GM10847 (cell line): Measurements from ENCODE around the gene AP4M1.

Experiments
- POLR2A ChIP-seq: IDR thresholded peaks from 2 replicates; pipeline ENCODE4 v1.6.1; 2011; ENCODE audit not compliant: insufficient read length; ENCODE audit errors: extremely low read depth

Gene AP4M1

DNA sequence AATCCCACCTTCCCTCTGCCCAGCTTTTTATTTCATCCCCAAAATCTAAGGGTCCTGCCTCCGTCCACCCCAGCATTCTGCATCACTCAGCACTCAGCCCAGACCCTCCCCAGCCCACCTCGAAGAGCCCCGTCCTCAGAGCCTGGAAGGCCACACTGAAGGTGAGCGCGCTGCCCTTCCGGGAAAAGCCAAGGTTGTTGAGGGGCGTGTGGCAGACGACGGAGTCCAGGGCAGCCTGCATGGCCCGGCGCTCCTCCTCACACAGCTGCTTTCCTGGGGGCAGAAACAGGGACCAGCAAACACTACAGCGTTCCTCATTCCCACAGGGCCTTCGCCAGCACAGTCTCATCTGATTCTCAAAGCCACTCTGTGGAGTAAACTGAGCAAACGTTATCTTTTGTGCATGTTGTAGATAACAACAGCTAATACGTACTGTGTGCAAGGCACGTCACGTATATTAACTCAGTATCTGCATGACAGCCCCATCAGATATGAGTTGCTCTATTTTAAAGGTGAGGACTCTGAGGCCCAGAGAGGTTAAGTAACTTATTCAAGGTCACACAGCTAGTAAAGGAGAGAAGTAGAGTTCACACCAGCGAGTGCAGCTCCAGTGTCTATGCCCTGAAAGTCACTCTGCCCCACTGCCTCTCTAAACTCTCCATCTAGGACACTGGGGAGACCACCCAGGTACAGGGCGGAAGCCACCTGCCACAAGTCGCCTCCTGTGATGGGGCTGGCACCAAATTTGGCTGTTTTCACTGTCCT, 54.3 kb downstream of the AP4M1 start:
- TF ChIP-seq POLR2A, result no peak

DNA sequence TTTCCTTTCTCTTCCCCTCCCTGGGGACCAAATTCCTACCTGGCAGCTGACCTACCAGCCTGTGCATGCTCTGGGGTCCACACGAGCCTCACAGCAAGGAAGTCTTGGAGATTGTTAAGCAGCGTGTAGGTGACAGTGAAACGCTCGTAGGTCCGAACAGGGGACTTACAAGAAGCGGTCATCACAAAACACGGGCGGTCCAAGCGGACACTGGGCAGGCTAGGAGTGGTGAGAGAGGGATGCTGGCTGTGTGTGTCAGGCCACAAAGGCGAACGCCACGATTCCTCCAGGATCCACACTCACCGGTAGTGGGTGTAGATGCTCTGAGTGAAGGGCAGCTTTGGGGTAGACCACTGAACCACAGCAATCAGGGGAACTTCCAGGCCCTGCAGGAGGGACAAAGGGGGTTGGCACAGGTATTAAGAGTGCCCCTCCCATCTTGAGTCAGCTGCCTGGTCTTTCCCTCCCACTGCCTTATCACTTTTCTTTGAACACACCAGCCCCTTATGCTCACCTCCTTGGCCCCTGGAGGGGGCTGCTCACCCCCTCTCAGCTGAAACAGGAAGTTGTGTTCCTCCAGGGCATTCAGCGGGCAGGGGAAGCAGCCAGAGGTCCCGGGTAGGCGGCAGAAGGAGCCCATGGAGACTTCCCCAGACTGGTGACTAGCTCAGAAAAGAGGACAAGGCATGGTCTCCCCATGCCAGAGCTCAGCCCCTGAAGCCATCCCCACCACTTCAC, 55.1 kb downstream of the AP4M1 start:
- no peak for TF ChIP-seq POLR2A

DNA sequence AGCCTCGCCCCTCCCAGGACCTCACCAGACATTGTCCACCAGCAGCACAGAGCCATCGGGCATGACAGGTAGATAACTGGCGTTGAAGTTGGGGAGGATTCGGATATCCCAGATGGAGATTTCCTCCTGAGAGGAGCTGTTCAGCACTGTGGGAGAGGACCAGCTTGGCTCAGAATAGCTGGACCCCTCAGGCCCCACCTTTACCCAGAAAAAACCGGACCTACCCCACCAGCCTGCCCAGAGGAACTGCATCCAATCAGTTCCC, 55.6 kb downstream of the AP4M1 start:
- TF ChIP-seq POLR2A, result no peak

DNA sequence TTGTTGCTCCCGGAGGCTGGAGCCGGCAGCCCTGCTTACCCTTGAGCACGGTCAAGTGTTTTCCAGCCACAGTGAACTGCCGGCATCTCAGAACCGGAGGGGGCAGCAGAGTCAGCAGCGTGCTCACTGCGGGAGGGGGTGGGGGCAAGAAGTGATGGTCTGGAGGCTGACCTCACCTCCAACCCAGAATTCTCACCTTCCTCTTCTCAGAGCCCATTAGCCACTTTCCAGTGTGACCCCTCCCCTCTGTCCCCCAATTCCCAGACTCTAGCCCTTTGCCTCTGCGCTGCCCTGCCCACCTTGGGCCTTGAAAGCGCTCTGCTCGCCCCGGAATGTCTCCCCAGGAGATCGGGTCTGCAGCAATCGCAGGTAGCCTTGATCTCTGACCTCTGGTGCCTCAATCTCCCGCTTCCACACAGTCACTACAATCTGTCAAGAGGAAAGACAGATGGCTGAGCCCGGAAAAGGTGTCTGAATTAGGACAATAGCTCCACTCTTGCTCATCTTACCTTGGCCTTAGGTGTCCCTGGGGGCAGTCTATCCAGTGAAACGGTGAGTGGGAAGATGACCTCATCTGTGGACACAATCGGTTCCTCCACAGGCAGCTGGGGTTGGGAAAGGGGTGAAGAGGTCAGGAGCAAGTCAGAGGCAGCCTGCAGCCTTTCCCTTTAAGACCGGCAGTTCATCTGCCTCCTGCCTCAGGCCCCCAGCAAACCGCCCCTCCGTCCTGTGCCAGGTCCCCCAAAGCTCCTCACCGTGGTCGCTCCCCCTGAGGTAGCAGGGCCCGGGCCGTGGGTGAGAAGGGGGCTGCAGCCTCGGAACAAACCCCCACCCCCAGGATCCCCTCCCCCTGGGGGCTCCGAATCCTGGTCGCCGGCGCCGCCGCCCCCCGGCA, 56.1 kb downstream of the AP4M1 start:
- no peak for TF ChIP-seq POLR2A
